Measurements from ENCODE around the gene ZBTB24. TPM values are rescaled to one million over a fixed set of nuclear protein-coding genes. Genes with fewer than 3 reads are reported as not detected.

ZBTB24 gene
- total RNA-seq: 10.8 and 11.4 TPM in 2 replicates
- long read RNA-seq, partial matches to known transcripts: 0 of 5 reads
- long read RNA-seq, other reads (novel, unspliced or antisense): 5 of 5 reads

- no peaks in the 10 kb centered on the region for H3K9me3 Mint-ChIP-seq (ENCODE audit: low read depth)
- DNase-seq (ENCODE audit: low spot score, unreplicated experiment): peak; percentile 76
- peaks cover 20% of the 10 kb centered on the region for H3K27me3 Mint-ChIP-seq
- H3K27ac Mint-ChIP-seq: peak within 1 kb of the TSS; percentile 89
- H3K4me3 Mint-ChIP-seq (ENCODE audit: low read depth): peak within 1 kb of the TSS; percentile 94
- peaks cover 16% of the 10 kb centered on the region for H3K36me3 Mint-ChIP-seq (ENCODE audit: insufficient read depth)
- H3K4me1 Mint-ChIP-seq (ENCODE audit: low read depth): peaks cover 34% of the 10 kb centered on the region
- TF ChIP-seq, protein P1, sequence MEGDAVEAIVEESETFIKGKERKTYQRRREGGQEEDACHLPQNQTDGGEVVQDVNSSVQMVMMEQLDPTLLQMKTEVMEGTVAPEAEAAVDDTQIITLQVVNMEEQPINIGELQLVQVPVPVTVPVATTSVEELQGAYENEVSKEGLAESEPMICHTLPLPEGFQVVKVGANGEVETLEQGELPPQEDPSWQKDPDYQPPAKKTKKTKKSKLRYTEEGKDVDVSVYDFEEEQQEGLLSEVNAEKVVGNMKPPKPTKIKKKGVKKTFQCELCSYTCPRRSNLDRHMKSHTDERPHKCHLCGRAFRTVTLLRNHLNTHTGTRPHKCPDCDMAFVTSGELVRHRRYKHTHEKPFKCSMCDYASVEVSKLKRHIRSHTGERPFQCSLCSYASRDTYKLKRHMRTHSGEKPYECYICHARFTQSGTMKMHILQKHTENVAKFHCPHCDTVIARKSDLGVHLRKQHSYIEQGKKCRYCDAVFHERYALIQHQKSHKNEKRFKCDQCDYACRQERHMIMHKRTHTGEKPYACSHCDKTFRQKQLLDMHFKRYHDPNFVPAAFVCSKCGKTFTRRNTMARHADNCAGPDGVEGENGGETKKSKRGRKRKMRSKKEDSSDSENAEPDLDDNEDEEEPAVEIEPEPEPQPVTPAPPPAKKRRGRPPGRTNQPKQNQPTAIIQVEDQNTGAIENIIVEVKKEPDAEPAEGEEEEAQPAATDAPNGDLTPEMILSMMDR (IDR thresholded peaks at IDR 0.05; ENCODE audit: unreplicated experiment): no peak
These were observed at the start of gene ZBTB24 for GRCh38 chr6:109482905-109483734. Gene ZBTB24, minus strand, starts transcription at chr6:109483219. Its CDS starts 1,193 bp downstream, at chr6:109482026.

DNA sequence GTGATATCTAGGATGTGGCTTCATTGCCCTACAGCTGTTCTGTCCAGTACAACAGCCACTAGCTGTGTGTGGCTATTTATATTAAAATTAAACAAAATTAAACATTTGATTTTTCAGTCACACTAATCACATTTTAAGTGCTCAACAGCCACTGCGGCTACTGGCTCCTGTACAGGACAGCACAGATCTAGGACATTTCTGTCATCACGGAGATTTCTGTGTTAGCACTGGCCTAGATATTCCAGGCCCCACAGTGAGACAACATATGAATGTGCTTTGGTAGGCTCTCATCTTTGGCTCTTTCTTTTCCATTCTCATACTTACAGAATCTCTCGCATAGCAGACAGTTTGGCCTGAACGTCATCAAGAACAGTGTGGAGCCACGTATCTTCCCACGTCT, 48.4 kb upstream of the ZBTB24 start:
- TF ChIP-seq, protein P1 (IDR thresholded peaks at IDR 0.05; ENCODE audit: unreplicated experiment): no peak
- Mint-ChIP-seq H3K4me3 (ENCODE audit: low read depth) (no peak overlapping the region), H3K27ac (no peak overlapping the region), H3K9me3 (ENCODE audit: low read depth) (peaks cover 4% of the 10 kb centered on the region), H3K36me3 (ENCODE audit: insufficient read depth) (peaks cover 3% of the 10 kb centered on the region), H3K27me3 (no peaks in the 10 kb centered on the region), H3K4me1 (ENCODE audit: low read depth) (no peaks in the 10 kb centered on the region)
- DNase-seq (ENCODE audit: low spot score, unreplicated experiment): no peak

GRCh38 chr6:109527989-109528388, 45.0 kb upstream of the ZBTB24 start:
- peaks cover 4% of the 10 kb centered on the region for H3K36me3 Mint-ChIP-seq (ENCODE audit: insufficient read depth)
- no peak for DNase-seq (ENCODE audit: low spot score, unreplicated experiment)
- no peaks in the 10 kb centered on the region for H3K27me3 Mint-ChIP-seq
- H3K4me1 Mint-ChIP-seq (ENCODE audit: low read depth): no peaks in the 10 kb centered on the region
- TF ChIP-seq, protein P1 (IDR thresholded peaks at IDR 0.05; ENCODE audit: unreplicated experiment): peak; percentile 52
- no peak overlapping the region for H3K27ac Mint-ChIP-seq
- H3K9me3 Mint-ChIP-seq (ENCODE audit: low read depth): peaks cover 11% of the 10 kb centered on the region
- H3K4me3 Mint-ChIP-seq (ENCODE audit: low read depth): no peak overlapping the region

DNA sequence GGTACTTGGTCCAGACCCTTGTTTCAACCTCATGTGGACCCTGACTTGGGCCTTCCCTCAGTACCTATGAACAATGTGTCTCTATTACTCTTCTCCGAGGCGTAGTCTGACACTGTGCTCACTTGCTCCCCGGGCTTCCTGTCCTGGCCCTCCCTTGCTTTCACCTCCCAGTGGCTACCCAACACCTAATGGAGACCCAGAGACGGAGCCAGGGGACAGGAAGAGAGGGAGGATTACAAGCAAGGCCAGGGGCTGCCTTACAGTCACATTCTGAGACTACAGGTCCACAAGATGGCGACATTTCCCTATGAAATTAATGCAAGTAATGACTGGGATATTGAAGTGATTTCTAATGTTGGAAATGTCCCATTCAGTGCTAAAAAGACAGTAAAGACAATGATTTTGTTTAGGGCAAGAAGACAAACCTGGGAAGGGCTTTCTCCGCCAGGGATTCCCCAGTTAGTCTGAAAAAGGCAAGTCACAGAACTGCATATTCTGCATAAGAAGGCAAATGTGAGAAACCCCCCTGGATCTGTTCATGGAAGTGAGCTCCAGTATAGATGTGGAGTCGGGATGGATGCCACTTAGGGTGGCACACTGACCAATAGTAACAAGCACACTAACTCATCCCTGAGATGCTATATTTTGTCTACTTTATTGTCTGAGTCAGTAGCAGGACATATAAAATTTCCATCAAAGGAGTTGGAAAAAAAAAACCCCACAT, 44.0 kb upstream of the ZBTB24 start:
- H3K36me3 Mint-ChIP-seq (ENCODE audit: insufficient read depth): peaks cover 4% of the 10 kb centered on the region
- no peaks in the 10 kb centered on the region for H3K27me3 Mint-ChIP-seq
- TF ChIP-seq, protein P1 (IDR thresholded peaks at IDR 0.05; ENCODE audit: unreplicated experiment): peak; percentile 66
- peak; percentile 22 for DNase-seq (ENCODE audit: low spot score, unreplicated experiment)
- no peaks in the 10 kb centered on the region for H3K4me1 Mint-ChIP-seq (ENCODE audit: low read depth)
- peaks cover 11% of the 10 kb centered on the region for H3K9me3 Mint-ChIP-seq (ENCODE audit: low read depth)
- no peak overlapping the region for H3K27ac Mint-ChIP-seq
- no peak overlapping the region for H3K4me3 Mint-ChIP-seq (ENCODE audit: low read depth)

DNA sequence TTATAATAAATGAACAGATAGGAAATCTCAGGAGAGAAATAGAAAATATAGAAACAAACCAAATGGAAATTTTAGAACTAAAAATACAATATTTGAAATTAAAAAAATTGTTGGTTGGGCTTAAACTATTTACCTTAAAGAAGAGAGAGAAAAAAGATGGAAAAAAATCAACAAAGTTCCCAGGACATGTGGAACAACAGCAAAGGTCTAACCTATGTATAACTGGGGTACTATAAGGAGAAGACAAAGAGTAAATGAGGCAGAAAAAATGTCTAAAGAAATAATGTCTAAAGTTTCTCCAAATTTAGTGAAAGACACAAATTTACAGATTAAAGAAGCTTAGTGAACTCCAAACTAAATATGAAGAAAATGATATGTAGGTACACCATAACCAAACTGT, 41.1 kb upstream of the ZBTB24 start:
- H3K27ac Mint-ChIP-seq: no peak overlapping the region
- DNase-seq (ENCODE audit: low spot score, unreplicated experiment): no peak
- H3K27me3 Mint-ChIP-seq: no peaks in the 10 kb centered on the region
- TF ChIP-seq, protein P1 (IDR thresholded peaks at IDR 0.05; ENCODE audit: unreplicated experiment): no peak
- peaks cover 11% of the 10 kb centered on the region for H3K9me3 Mint-ChIP-seq (ENCODE audit: low read depth)
- H3K36me3 Mint-ChIP-seq (ENCODE audit: insufficient read depth): peaks cover 4% of the 10 kb centered on the region
- H3K4me1 Mint-ChIP-seq (ENCODE audit: low read depth): no peaks in the 10 kb centered on the region
- H3K4me3 Mint-ChIP-seq (ENCODE audit: low read depth): no peak overlapping the region

Data from progenitor cell of endocrine pancreas (in vitro differentiated cells).